ENCODE data around the gene SPAG17. TPM values are rescaled to one million over a fixed set of nuclear protein-coding genes. Genes with fewer than 3 reads are reported as not detected.

SPAG17 gene
- polyA plus RNA-seq, 1 donor (not counting 4 experiments of a cell fraction or from before 2014, with no cell fraction given) = 0.52 TPM

GRCh38 chr1:118169016-118169415 is 16.0 kb downstream of the SPAG17 start:
- H3K27me3 ChIP-seq (ENCODE audit: control insufficient read depth, extremely low read depth, insufficient read depth, low read length) = no peaks in the 10 kb centered on the region
- H3K36me3 ChIP-seq (ENCODE audit: control insufficient read depth in 2 of 2, extremely low read depth in 1 of 2, insufficient read depth in 2 of 2, low read length in 2 of 2) = no peaks in the 10 kb centered on the region
- H3K79me2 ChIP-seq (ENCODE audit: control insufficient read depth, insufficient read depth, low read length) = no peaks in the 10 kb centered on the region
- H3K9me3 ChIP-seq (ENCODE audit: control insufficient read depth, low read depth, low read length) = no peaks in the 10 kb centered on the region
- no peak overlapping the region for H3K9ac ChIP-seq (ENCODE audit: control insufficient read depth, extremely low read depth, insufficient read depth, low read length)
- H3K4me3 ChIP-seq (ENCODE audit: control insufficient read depth in 2 of 3, extremely low read depth in 1 of 3, insufficient read depth in 2 of 3, low read depth in 1 of 3, low read length in 3 of 3) = no peak overlapping the region
- H3K27ac ChIP-seq (ENCODE audit: control insufficient read depth, insufficient read depth, low read length) = no peak overlapping the region
- no peaks in the 10 kb centered on the region for H3K9me1 ChIP-seq (ENCODE audit: control insufficient read depth, extremely low read depth, insufficient read depth, low read length)
- TF ChIP-seq CTCF (optimal IDR thresholded peaks at IDR 0.05 in 1 of 3, IDR thresholded peaks at IDR 0.05 in 1 of 3, conservative IDR thresholded peaks at IDR 0.05 in 1 of 3; ENCODE audit: extremely low read depth in 1 of 3, insufficient read depth in 2 of 3, low read length in 3 of 3) = no peak
- TF ChIP-seq EZH2 (IDR thresholded peaks at IDR 0.05; ENCODE audit: low read length) = no peak
- DNase-seq (ENCODE audit: low read depth, low spot score) = no peak
- dilution Hi-C loops (cut with MboI; ENCODE audit: extremely low pct_ligation_motif_present, low sequenced_read_pairs) = no loop called here
- H3K4me2 ChIP-seq (ENCODE audit: control insufficient read depth, extremely low read depth, insufficient read depth, low read depth, low read length) = no peak overlapping the region
- no peak overlapping the region for H2AFZ ChIP-seq (ENCODE audit: control insufficient read depth, low read length)
- no peaks in the 10 kb centered on the region for H4K20me1 ChIP-seq (ENCODE audit: control insufficient read depth, extremely low read depth, insufficient read depth, low read length)
- no peaks in the 10 kb centered on the region for H3K4me1 ChIP-seq (ENCODE audit: control insufficient read depth, extremely low read depth, insufficient read depth, low read length)
- no peak for FAIRE-seq

- no peaks in the 10 kb centered on the region for H3K79me2 ChIP-seq (ENCODE audit: control insufficient read depth, insufficient read depth, low read length)
- no peak for TF ChIP-seq CTCF (optimal IDR thresholded peaks at IDR 0.05 in 1 of 3, IDR thresholded peaks at IDR 0.05 in 1 of 3, conservative IDR thresholded peaks at IDR 0.05 in 1 of 3; ENCODE audit: extremely low read depth in 1 of 3, insufficient read depth in 2 of 3, low read length in 3 of 3)
- no peak for TF ChIP-seq EZH2 (IDR thresholded peaks at IDR 0.05; ENCODE audit: low read length)
- H3K9me1 ChIP-seq (ENCODE audit: control insufficient read depth, extremely low read depth, insufficient read depth, low read length) = no peaks in the 10 kb centered on the region
- no peak overlapping the region for H3K4me3 ChIP-seq (ENCODE audit: control insufficient read depth in 2 of 3, extremely low read depth in 1 of 3, insufficient read depth in 2 of 3, low read depth in 1 of 3, low read length in 3 of 3)
- no peak overlapping the region for H3K9ac ChIP-seq (ENCODE audit: control insufficient read depth, extremely low read depth, insufficient read depth, low read length)
- no peaks in the 10 kb centered on the region for H3K36me3 ChIP-seq (ENCODE audit: control insufficient read depth in 2 of 2, extremely low read depth in 1 of 2, insufficient read depth in 2 of 2, low read length in 2 of 2)
- peaks cover 18% of the 10 kb centered on the region for H3K4me1 ChIP-seq (ENCODE audit: control insufficient read depth, extremely low read depth, insufficient read depth, low read length)
- FAIRE-seq (no peak), DNase-seq (ENCODE audit: low read depth, low spot score) (no peak)
- H3K9me3 ChIP-seq (ENCODE audit: control insufficient read depth, low read depth, low read length) = no peaks in the 10 kb centered on the region
- dilution Hi-C loops (cut with MboI; ENCODE audit: extremely low pct_ligation_motif_present, low sequenced_read_pairs) = no loop called here
- H3K27me3 ChIP-seq (ENCODE audit: control insufficient read depth, extremely low read depth, insufficient read depth, low read length) = no peaks in the 10 kb centered on the region
- no peaks in the 10 kb centered on the region for H4K20me1 ChIP-seq (ENCODE audit: control insufficient read depth, extremely low read depth, insufficient read depth, low read length)
- H3K4me2 ChIP-seq (ENCODE audit: control insufficient read depth, extremely low read depth, insufficient read depth, low read depth, low read length) = no peak overlapping the region
- H2AFZ ChIP-seq (ENCODE audit: control insufficient read depth, low read length) = no peak overlapping the region
- no peak overlapping the region for H3K27ac ChIP-seq (ENCODE audit: control insufficient read depth, insufficient read depth, low read length)
Measured at GRCh38 chr1:118160806-118161205, 24.2 kb downstream of the SPAG17 start.
